Breast epithelium (tissue), 4 donors: ENCODE measurements around the gene STXBP1. TPM values are rescaled to one million over a fixed set of nuclear protein-coding genes. Genes with fewer than 3 reads are reported as not detected.

Experiments used
- DNase-seq, 2 donors: peaks; one replicate each; pipeline ENCODE4 v3.0.0-alpha.2; 2019; ENCODE audit warnings: low spot score in 2 of 2
- H3K27ac ChIP-seq, 2 donors: fragments of 200-600 bp; sonication (generic) in 1 of 2; one replicate each; pipeline ENCODE4 v1.5.1; 2016 to 2019; ENCODE audit warnings: mild to moderate bottlenecking in 1 of 2
- H3K27me3 ChIP-seq, 2 donors: fragments of 200-600 bp; sonication (generic) in 1 of 2; one replicate each; pipeline versions ENCODE4 v1.5.1 to v1.6.0; 2017 to 2019; ENCODE audit warnings: control low read depth in 1 of 2, mild to moderate bottlenecking in 1 of 2
- H3K36me3 ChIP-seq: fragments of 200-600 bp; one replicate; pipeline ENCODE4 v1.5.1; 2019
- H3K4me1 ChIP-seq, 2 donors: fragments of 200-600 bp; sonication (generic); one replicate each; pipeline ENCODE4 v1.5.1; 2016 to 2019; ENCODE audit warnings: control low read depth in 1 of 2
- H3K4me3 ChIP-seq, 3 donors: fragments of 200-600 bp; sonication (generic); 1 replicate in 2 of 3; 2 replicates in 1 of 3; pipeline ENCODE4 v1.5.1; 2016 to 2019; ENCODE audit warnings: mild to moderate bottlenecking in 3 of 3, moderate library complexity in 2 of 3
- H3K9me3 ChIP-seq, 2 donors: fragments of 200-600 bp; sonication (generic) in 1 of 2; one replicate each; pipeline ENCODE4 v1.5.1; 2016 to 2019; ENCODE audit warnings: control low read depth in 1 of 2
- POLR2A ChIP-seq: fragments of 450-650 bp; IDR thresholded peaks from one replicate; pipeline ENCODE4 v1.6.1; 2016; ENCODE audit warnings: antibody characterized with exemption, mild to moderate bottlenecking, moderate library complexity
- POLR2AphosphoS5 ChIP-seq, 3 donors: sonication (generic); formaldehyde crosslinking; IDR thresholded peaks; one replicate each; pipeline ENCODE4 v1.6.1; 2017; ENCODE audit warnings: antibody characterized with exemption in 3 of 3
- intact Hi-C: fragments of 100-400 bp; cut with DNase I; formaldehyde crosslinking; loops from one replicate; pipeline ENCODE4 v1.15.1; 2023; ENCODE audit warnings: low total_unique reads
- total RNA-seq, 3 donors: library from RNA; depleted of rRNA; stranded (reverse); fragments of >200 nt; gene quantifications; one replicate each; pipeline ENCODE4 v1.1.0, GENCODE V29; 2016
- TF ChIP-seq, protein P1 (sequence below), 3 donors: fragments of 450-650 bp; IDR thresholded peaks; one replicate each; pipeline ENCODE4 v1.5.1; 2016 to 2017; ENCODE audit warnings: antibody characterized with exemption in 3 of 3, mild to moderate bottlenecking in 3 of 3, moderate library complexity in 3 of 3

The STXBP1 gene
- total RNA-seq, 3 donors from 2014 or later: 19.0 to 45.9 (median 43.2) TPM

DNA sequence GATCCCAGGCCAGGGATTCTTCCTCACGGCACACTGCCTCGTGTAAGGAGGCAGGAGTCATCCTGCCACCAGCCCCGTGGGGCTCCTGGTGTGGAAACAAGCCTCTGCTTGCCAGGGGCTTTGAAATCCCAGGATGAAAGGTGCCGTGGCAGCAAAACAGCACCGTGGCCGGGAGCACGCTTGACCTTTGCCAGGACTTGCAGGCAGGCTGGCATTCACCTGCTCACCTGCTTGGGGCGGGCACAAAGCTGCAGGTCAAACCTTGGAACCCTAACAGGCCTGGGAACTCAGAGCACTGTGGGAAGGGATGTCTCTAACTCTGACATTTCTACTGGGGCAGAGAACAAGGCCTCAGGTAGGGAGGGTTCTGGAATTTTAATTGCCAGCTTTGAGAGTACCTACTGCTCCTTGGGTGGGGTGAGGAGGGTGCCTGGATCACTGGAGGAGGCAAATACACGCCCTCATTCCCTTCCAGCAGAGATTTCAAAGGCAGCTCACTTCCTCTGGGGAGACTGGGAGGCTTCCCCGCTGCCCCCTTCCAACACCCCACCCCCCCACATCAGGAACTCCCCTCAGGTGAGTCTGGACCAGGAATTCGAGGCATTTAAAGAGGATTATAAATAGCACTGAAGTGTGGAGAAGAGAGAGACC lies 45.6 kb upstream of the STXBP1 start:
- intact Hi-C loops: no loop called here
- H3K9me3 ChIP-seq: no peaks in the 10 kb centered on the region
- DNase-seq: no peak
- peaks cover 20 to 34% of the 10 kb centered on the region in 2 donors for H3K4me1 ChIP-seq
- peak in 1 of 3 donors; percentile 21 for TF ChIP-seq POLR2AphosphoS5 (IDR thresholded peaks at IDR 0.05)
- TF ChIP-seq, protein P1, sequence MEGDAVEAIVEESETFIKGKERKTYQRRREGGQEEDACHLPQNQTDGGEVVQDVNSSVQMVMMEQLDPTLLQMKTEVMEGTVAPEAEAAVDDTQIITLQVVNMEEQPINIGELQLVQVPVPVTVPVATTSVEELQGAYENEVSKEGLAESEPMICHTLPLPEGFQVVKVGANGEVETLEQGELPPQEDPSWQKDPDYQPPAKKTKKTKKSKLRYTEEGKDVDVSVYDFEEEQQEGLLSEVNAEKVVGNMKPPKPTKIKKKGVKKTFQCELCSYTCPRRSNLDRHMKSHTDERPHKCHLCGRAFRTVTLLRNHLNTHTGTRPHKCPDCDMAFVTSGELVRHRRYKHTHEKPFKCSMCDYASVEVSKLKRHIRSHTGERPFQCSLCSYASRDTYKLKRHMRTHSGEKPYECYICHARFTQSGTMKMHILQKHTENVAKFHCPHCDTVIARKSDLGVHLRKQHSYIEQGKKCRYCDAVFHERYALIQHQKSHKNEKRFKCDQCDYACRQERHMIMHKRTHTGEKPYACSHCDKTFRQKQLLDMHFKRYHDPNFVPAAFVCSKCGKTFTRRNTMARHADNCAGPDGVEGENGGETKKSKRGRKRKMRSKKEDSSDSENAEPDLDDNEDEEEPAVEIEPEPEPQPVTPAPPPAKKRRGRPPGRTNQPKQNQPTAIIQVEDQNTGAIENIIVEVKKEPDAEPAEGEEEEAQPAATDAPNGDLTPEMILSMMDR (IDR thresholded peaks at IDR 0.05): no peak
- H3K27ac ChIP-seq: peak overlapping the region; percentile 98 to 100
- H3K4me3 ChIP-seq: peak overlapping the region; percentile 78 to 97 (median 88)
- no peaks in the 10 kb centered on the region for H3K36me3 ChIP-seq
- no peaks in the 10 kb centered on the region for H3K27me3 ChIP-seq

DNA sequence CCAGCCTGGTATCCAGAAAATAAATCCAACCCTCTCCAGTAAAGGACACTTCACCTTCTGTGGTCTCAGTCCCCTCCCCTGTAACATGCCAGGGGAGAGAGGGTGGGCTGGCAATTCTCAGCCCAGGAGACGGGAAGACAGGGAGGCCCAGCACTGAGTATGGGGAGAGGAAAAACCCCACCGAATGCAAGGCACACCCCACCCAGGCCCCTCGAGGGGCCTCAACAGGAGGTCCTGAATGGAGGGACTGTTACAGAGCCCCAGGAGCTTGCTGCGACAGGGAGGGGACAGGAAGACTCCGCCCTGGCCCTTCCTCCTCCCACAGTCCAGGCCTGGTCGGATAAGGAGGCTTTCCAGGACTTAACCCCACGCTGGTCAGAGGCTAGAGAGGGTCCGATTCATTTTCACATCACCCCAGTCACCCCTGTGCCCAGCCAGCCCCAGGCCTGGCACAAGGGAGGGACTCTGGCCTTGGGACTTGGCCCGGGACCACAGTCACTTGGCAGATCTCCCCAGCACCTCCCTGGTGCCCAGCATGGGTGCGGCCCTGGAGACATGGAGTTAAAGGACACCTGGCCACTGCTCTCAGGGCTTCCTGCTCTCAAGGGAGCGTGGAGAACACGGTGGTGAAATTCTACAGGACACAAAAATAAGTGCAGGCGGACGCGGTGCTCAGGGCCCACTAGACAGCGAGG lies 44.9 kb upstream of the STXBP1 start:
- peak overlapping the region; percentile 78 to 97 (median 88) for H3K4me3 ChIP-seq
- intact Hi-C loops: no loop called here
- H3K27me3 ChIP-seq: no peaks in the 10 kb centered on the region
- peak; percentile 64 to 70 for DNase-seq
- peaks cover 19 to 31% of the 10 kb centered on the region in 2 donors for H3K4me1 ChIP-seq
- no peaks in the 10 kb centered on the region for H3K36me3 ChIP-seq
- peak overlapping the region; percentile 98 to 100 for H3K27ac ChIP-seq
- no peaks in the 10 kb centered on the region for H3K9me3 ChIP-seq
- TF ChIP-seq POLR2AphosphoS5 (IDR thresholded peaks at IDR 0.05) (peak in 1 of 3 donors; percentile 49), POLR2A (no peak)
- TF ChIP-seq, protein P1 (IDR thresholded peaks at IDR 0.05): no peak

- TF ChIP-seq POLR2A: no peak
- TF ChIP-seq POLR2AphosphoS5 (IDR thresholded peaks at IDR 0.05): no peak
- TF ChIP-seq, protein P1 (IDR thresholded peaks at IDR 0.05): no peak
- Histone ChIP-seq H3K27me3 (no peaks in the 10 kb centered on the region), H3K4me1 (peaks cover 20 to 28% of the 10 kb centered on the region in 2 donors), H3K36me3 (no peaks in the 10 kb centered on the region), H3K27ac (peak overlapping the region; percentile 98 to 100), H3K4me3 (peak overlapping the region; percentile 78 to 97 (median 88)), H3K9me3 (no peaks in the 10 kb centered on the region)
- intact Hi-C loops: no loop called here
- DNase-seq: no peak
These were observed 44.1 kb upstream of the STXBP1 start for GRCh38 chr9:127567730-127568617.

DNA sequence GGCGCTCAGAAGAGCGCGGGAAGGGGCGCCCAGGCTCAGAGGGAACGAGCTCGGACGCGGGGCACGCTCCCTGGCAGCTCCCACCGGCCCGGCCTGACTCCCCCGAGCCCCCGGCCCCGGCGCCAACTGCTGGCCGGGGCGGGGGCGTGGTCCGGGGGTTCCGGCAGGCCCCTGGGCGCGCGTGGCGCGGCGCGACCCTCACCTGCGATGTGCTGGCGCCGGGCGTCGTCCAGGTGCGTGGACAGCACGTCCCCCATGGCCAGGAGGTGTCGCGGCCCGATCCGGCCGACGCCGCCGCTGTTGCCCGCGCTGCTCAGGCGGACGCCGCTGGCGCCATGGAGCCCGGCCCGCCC lies 43.5 kb upstream of the STXBP1 start:
- intact Hi-C loops: no loop called here
- Histone ChIP-seq H3K36me3 (no peaks in the 10 kb centered on the region), H3K27ac (peak overlapping the region; percentile 98 to 100), H3K27me3 (no peaks in the 10 kb centered on the region), H3K4me1 (peaks cover 19 to 28% of the 10 kb centered on the region in 2 donors), H3K9me3 (no peaks in the 10 kb centered on the region), H3K4me3 (peak overlapping the region; percentile 78 to 97 (median 88))
- no peak for TF ChIP-seq POLR2AphosphoS5 (IDR thresholded peaks at IDR 0.05)
- TF ChIP-seq POLR2A: no peak
- TF ChIP-seq, protein P1 (IDR thresholded peaks at IDR 0.05): no peak
- DNase-seq: no peak
